HEK293 (cell line): Measurements from ENCODE around the gene RPUSD2.

Experiments
- KLF16 ChIP-seq: fragments of 450-650 bp; formaldehyde crosslinking; IDR thresholded peaks from 2 replicates; pipeline ENCODE4 v1.5.1; 2017; ENCODE audit warnings: missing biosample characterization, missing genetic modification characterization
- TF ChIP-seq, protein P1 (sequence below): fragments of 450-650 bp; formaldehyde crosslinking; IDR thresholded peaks from 2 replicates; pipeline ENCODE4 v1.5.1; 2016; ENCODE audit warnings: missing biosample characterization, missing genetic modification characterization

RPUSD2 gene

DNA sequence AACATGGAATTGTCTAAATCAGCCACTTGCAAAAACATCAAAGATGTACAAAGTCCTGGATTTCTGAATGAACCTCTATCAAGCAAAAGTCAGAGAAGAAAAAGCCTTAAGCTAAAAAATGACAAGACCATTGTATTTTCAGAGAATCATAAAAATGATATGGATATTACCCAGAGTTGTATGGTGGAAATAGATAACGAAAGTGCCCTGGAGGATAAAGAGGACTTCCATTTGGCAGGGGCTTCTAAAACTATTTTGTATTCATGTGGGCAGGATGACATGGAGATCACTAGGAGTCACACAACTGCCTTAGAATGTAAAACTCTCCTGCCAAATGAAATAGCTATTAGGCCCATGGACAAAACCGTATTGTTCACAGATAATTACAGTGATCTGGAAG, 54.3 kb downstream of the RPUSD2 start (continued):
- TF ChIP-seq, protein P1, sequence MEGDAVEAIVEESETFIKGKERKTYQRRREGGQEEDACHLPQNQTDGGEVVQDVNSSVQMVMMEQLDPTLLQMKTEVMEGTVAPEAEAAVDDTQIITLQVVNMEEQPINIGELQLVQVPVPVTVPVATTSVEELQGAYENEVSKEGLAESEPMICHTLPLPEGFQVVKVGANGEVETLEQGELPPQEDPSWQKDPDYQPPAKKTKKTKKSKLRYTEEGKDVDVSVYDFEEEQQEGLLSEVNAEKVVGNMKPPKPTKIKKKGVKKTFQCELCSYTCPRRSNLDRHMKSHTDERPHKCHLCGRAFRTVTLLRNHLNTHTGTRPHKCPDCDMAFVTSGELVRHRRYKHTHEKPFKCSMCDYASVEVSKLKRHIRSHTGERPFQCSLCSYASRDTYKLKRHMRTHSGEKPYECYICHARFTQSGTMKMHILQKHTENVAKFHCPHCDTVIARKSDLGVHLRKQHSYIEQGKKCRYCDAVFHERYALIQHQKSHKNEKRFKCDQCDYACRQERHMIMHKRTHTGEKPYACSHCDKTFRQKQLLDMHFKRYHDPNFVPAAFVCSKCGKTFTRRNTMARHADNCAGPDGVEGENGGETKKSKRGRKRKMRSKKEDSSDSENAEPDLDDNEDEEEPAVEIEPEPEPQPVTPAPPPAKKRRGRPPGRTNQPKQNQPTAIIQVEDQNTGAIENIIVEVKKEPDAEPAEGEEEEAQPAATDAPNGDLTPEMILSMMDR: no peak
- no peak for TF ChIP-seq KLF16 (tag by site-specific recombination)
